GM19395 (cell line): ENCODE data around the gene MIGA2.
"Not testable (repeated sequence)": the region's sequence is repeated elsewhere in the genome, so short reads cannot be mapped to it uniquely, and the experiment has no call there.

Experiments used
- ATAC-seq: cut with Tn5 transposase; IDR thresholded peaks from one replicate; pipeline ENCODE4 v1.9.1; 2021; ENCODE audit warnings: mild to moderate bottlenecking, moderate library complexity; ENCODE audit not compliant: unreplicated experiment

The MIGA2 gene

DNA sequence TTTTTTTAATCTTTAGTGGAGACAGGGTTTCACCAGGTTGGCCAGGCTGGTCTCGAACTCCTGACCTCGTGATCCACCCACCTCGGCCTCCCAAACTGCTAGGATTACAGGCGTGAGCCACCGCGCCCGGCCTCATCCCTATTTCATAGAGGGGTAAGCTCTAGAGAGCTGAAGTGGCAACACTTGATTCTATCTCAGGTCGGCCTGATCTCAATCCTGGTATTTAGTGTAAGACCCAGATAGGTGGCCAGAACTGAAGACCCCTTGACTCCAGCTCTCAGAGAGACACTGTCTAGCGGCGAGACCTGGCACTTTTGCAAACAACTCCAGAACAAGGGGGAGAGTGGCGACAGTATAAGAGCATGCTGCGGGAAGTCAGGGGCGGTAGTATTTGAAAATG is 588 bp upstream of the MIGA2 start:
- not testable (repeated sequence) for ATAC-seq

GRCh38 chr9:129036923-129037766 is 719 bp downstream of the MIGA2 start:
- no peak for ATAC-seq

DNA sequence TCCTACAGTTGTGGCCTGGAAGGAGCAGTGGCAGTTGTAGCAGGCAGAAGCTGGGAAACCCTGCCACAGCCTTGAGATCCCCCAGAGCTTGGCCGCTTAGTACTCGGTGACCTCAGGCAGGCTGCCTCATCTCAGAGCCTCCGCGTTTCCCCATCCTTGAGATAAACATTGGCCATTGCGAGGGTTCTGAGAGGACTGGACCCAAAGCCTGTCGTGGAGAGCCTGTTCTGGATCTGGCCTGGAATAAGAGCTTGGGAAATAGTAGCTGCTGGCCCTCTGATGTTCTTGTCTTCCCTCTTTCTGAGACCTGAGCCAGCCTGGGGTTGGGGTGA is 1.3 kb downstream of the MIGA2 start:
- no peak for ATAC-seq

GRCh38 chr9:129038109-129038852 is 1.9 kb downstream of the MIGA2 start:
- ATAC-seq, result no peak

DNA sequence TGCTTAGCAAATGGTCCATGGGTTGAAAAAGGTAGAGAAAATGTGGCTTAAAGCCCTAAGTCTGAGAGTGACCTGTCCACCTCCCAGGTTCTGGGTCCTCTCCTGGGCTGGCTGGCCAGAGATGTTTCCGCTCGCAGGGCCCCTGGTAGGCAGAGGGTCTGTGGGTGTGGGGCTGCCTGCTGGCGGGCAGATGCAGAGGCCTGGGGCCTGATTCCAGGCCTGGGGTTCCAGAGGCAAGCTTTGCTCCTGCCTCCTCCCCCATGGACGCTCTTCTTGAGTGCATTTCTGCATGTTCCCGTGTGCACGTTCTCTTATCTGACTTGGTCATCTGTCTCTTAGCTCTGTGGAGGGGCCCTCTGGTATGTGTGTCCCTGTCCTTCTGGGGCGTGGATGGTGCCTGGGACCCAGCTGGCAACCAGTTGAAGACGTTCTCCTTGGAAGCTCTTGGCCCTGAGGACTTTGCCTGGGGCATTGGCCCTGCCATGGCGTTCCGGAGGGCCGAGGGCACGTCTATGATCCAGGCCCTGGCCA is 3.8 kb downstream of the MIGA2 start:
- ATAC-seq, result no peak

GRCh38 chr9:129042016-129042415 is 5.6 kb downstream of the MIGA2 start:
- ATAC-seq, result no peak

DNA sequence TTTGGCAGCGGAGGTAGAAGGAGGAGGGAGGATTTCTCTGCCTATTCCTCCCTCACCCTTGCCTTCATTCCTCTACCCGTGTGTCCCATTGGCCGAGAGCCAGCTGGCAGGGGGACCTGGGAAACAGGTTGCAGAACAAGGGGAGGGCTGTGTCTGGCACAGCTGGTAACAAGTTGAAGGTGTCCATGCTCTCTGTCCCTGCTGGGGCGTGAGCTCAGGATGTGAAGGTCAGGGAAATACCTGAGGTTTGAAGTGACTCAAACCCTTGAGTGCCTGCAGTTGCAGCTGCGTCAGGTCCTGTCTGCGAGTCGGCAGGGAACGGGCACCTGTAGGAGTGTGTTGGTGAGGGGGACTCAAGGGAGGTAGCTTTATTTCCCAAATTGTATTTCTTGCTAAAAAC is 16.2 kb downstream of the MIGA2 start:
- ATAC-seq, result no peak

DNA sequence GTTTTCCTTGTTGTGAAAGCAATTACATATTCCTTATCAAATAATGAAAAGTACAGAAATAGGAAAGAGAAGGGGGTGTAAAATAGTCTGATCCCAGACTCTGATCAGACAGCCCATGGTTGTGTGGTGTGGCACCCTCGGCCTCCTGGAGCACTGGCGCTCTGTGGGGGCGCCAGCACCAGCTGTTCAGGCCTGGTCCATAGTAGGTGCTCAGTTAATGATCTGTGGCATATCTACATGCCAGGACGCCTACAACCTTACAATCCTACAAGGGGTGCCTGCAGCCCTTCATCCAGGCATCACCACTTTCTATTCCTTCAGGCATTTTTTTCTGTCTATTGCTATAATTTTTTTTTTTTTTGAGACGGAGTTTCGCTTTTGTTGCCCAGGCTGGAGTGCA is 16.6 kb downstream of the MIGA2 start:
- no peak for ATAC-seq

DNA sequence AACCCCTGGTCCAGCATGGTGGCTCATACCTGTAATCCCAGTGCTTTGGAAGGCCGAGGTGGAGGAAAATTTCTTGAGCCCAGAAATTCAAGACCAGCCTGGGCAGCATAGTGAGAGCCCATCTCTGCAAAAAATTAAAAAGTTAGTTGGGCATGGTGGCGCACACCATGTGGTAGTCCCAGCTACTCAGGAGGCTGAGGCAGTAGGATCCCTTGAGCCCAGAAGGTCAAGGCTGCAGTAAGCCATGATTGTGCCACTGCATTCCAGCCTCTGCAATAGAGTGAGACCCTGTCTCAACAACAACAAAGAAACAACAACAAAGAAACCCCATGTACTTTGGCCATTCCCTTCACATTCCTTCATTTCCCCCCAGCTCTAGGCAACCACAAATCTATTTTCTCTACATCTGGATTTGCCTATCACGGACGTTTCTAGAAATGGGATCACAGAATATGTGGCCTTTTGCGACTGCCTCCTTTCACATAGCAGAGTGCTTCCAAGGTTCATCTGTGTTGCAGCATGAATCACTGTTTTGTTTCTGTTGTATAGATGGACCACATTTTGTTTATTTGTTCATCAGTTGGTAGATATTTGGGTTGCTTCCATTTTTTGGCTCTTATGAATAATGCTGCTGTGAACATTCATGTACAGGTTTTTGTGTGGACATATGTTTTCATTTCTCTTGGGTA is 17.9 kb downstream of the MIGA2 start:
- no peak for ATAC-seq

DNA sequence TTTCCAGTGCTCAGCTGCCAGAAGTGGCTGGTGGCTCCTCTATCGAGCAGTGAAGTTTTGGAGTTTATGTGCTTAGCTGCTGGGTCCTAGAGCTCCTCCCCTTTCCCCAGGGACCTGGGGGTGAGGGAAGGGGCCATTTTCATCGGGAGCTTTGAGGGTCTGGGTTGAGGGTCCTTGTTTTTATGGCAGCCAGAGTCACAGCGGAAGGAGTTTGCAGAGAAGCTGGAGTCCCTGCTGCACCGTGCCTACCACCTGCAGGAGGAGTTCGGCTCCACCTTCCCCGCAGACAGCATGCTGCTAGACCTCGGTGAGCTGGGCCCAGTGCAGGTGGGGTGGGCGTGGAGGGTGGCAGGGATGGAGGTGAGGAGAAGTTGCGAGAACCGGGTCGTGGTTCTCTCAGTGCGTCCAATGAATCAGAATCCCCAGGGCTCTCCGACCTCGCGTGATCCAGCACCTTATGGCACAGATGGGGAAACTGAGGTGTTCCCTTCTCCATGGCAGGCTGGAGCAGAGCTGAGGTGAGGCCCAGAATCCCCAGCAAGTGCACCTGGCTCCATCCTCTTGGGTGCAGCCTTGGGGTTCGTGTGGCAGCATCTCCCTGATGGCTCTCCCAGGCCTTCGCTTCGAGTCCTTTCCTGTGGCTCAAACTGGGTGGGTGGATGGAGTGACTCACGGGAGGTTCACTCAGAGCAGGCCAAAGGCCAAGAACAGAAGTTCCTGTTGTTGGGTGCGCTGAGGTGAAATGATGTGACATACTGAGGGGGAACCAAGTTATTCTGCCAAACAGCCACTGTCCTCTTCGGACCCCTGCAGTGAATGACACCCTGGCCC is 22.8 kb downstream of the MIGA2 start:
- ATAC-seq, result no peak

DNA sequence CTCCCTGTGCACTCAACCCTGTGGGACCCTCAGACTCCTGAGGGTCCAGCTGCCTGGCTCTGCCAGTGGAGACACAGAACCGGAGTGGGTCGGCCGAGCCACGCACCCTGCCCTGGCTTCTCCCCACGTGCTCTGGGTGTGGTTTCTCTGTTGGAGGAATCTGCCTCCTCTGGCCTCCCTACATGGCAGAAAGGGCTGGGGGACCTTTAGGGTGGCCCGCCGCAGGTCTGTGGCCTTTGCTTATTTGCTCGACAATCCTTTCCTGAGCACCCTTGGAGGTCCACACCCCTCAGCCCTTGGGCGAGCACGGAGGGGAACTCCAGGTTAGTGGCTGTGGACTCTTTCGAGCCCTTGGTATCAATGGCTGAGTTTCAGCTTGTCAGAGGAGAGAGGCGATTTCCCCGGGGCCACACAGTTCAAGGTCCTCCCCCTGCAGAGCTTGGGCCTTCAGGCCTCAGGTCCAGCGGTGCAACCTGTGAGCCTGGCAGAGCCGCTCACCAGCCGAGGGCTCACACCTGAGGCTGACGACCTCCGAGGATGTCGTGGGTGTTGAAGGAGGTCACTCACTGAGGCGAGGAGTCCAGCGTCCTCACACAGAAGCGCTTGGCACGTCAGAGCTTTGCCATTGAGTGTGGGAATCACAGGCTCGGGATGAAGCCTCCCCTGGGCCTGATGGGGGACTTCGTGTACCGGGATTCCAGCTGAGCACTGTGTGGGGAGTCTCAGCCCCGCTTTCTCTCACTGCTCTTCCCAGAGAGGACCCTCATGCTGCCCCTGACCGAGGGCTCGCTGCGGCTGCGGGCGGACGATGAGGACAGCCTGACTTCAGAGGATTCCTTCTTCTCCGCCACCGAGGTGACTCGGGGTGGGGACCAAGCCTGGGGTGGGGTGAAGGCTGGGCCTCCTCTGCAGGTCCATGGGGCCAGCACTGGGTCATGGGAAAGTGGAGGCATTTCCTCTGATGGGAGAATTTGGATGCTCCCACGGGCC is 23.7 kb downstream of the MIGA2 start:
- no peak for ATAC-seq

- no peak for ATAC-seq
Measured at GRCh38 chr9:129060991-129061390, 24.6 kb downstream of the MIGA2 start.

- no peak for ATAC-seq
Measured at GRCh38 chr9:129063061-129063460, 26.6 kb downstream of the MIGA2 start.

GRCh38 chr9:129064499-129064908 is 28.1 kb downstream of the MIGA2 start:
- no peak for ATAC-seq

DNA sequence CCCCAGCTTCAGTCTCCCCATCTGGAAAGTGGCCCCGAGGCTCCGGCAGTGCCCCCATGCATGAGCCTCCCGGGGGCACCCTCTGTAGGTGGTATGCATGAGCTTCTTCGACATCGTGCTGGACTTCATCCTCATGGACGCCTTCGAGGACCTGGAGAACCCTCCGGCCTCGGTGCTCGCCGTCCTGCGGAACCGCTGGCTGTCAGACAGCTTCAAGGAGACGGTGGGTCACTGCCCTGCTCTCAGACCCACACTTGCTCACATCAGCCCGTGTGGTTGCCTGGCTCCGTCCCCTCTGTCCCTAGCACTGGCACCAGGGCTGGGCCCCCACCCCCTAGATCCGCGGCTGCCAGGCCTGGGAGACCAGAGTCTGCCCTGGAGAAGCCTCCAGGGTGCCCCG is 31.7 kb downstream of the MIGA2 start:
- no peak for ATAC-seq

- peak; percentile 63 for ATAC-seq
Measured at GRCh38 chr9:129068990-129069861, 32.8 kb downstream of the MIGA2 start.

GRCh38 chr9:129069862-129070641 is 33.6 kb downstream of the MIGA2 start:
- no peak for ATAC-seq
